COLO668 (cell line): Measurements from ENCODE around the gene IDH3G.

Experiments used
- DNase-seq: peaks from one replicate; lab custom pipeline; 2025; ENCODE audit not compliant: unreplicated experiment; lab: John Stamatoyannopoulos, UW

Gene IDH3G

DNA sequence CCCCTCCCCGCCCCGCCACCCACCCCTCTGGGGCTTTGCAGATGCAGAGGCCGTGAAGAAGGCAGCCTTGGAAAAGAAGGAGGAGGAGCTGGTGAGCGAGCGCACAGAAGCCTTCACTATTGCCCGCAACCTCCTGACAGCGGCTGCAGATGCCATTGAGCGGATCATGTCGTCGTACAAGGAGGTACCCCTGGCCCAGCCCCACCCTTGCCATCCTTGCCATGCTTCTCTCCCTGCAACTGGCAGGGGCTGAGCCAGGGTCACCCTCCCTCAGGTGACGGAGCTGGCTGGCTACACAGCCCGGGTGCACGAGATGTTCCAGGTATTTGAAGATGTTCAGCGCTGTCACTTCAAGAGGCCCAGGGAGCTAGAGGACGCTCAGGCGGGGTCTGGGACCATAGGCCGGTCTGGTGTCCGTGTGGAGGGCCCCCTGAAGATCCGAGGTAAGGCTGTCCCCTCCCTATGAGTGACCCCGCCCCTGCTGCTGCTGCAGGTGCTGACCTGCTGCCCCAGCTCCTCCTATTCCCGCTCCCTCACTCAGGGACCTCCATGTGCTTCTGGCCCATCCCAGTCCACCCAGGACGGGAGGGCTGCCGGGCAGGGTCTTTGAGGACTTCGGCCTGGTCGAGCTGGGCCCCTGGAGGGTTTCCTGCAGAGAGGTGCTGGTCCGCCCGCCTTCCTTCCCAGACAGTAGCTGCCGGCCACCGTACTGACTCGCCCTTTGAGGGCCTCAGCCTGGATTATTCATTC lies 57.9 kb downstream of the IDH3G start:
- DNase-seq, result no peak
